Loucy (cell line): Measurements from ENCODE around the gene SNAPC2.

Experiments used
- H2AFZ ChIP-seq: fragments of 200-600 bp; sonication (generic); 2 replicates; pipeline ENCODE4 v1.6.0; 2016; ENCODE audit warnings: antibody characterized with exemption, mild to moderate bottlenecking, low read length, moderate library complexity
- H3F3A ChIP-seq: fragments of 200-600 bp; 2 replicates; pipeline ENCODE4 v1.6.0; 2016; ENCODE audit warnings: antibody characterized with exemption, low read depth, mild to moderate bottlenecking
- H3K27me3 ChIP-seq: fragments of 200-600 bp; sonication (generic); 2 replicates; pipeline ENCODE4 v1.6.1; 2014; ENCODE audit warnings: low read length, mild to moderate bottlenecking; ENCODE audit not compliant: insufficient read depth, poor library complexity, severe bottlenecking
- H3K36me3 ChIP-seq: fragments of 200-600 bp; sonication (generic); 2 replicates; pipeline ENCODE4 v1.6.1; 2016; ENCODE audit warnings: low read length; ENCODE audit not compliant: insufficient read depth
- H3K4me1 ChIP-seq: fragments of 200-600 bp; sonication (generic); 2 replicates; pipeline ENCODE4 v1.5.1; 2014; ENCODE audit warnings: low read length, mild to moderate bottlenecking; ENCODE audit not compliant: insufficient read depth, poor library complexity, severe bottlenecking
- H3K4me2 ChIP-seq: fragments of 200-600 bp; sonication (generic); 2 replicates; pipeline ENCODE4 v1.6.0; 2014; ENCODE audit warnings: antibody characterized with exemption, low read length, low read depth, mild to moderate bottlenecking; ENCODE audit not compliant: poor library complexity, severe bottlenecking
- H3K4me3 ChIP-seq: fragments of 200-600 bp; sonication (generic); 2 replicates; pipeline ENCODE4 v1.5.1; 2014; ENCODE audit warnings: low read length, mild to moderate bottlenecking, mixed read lengths; ENCODE audit not compliant: poor library complexity, severe bottlenecking
- H3K79me2 ChIP-seq: fragments of 200-600 bp; sonication (generic); 2 replicates; pipeline ENCODE4 v1.6.1; 2014; ENCODE audit warnings: low read length; ENCODE audit not compliant: insufficient read depth
- H3K9ac ChIP-seq: fragments of 200-600 bp; sonication (generic); 2 replicates; pipeline ENCODE4 v1.6.0; 2014; ENCODE audit warnings: mild to moderate bottlenecking, low read depth, low read length, moderate library complexity; ENCODE audit not compliant: poor library complexity, severe bottlenecking
- H3K9me2 ChIP-seq: fragments of 200-600 bp; sonication (generic); replicated peaks from 2 replicates; pipeline ENCODE4 v1.6.1; 2016; ENCODE audit warnings: low read depth, low read length, mixed read lengths
- H3K9me3 ChIP-seq: fragments of 200-600 bp; sonication (generic); 2 replicates; pipeline ENCODE4 v1.6.1; 2014; ENCODE audit warnings: mild to moderate bottlenecking, antibody characterized with exemption, low read length, low read depth; ENCODE audit not compliant: insufficient read depth
- H4K20me1 ChIP-seq: fragments of 200-600 bp; sonication (generic); 2 replicates; pipeline ENCODE4 v1.6.0; 2014; ENCODE audit warnings: antibody characterized with exemption, low read length, mild to moderate bottlenecking; ENCODE audit not compliant: insufficient read depth, poor library complexity, severe bottlenecking
- EZH2phosphoT487 ChIP-seq: fragments of 200-600 bp; IDR thresholded peaks from 2 replicates; pipeline ENCODE4 v1.6.1; 2018; ENCODE audit warnings: antibody characterized with exemption, mild to moderate bottlenecking, moderate library complexity, borderline replicate concordance
- TF ChIP-seq, protein P1 (sequence below): fragments of 200-600 bp; sonication (generic); conservative IDR thresholded peaks from 2 replicates; pipeline ENCODE4 v1.5.1; 2014; ENCODE audit warnings: mild to moderate bottlenecking, antibody characterized with exemption, low read length

SNAPC2 gene

DNA sequence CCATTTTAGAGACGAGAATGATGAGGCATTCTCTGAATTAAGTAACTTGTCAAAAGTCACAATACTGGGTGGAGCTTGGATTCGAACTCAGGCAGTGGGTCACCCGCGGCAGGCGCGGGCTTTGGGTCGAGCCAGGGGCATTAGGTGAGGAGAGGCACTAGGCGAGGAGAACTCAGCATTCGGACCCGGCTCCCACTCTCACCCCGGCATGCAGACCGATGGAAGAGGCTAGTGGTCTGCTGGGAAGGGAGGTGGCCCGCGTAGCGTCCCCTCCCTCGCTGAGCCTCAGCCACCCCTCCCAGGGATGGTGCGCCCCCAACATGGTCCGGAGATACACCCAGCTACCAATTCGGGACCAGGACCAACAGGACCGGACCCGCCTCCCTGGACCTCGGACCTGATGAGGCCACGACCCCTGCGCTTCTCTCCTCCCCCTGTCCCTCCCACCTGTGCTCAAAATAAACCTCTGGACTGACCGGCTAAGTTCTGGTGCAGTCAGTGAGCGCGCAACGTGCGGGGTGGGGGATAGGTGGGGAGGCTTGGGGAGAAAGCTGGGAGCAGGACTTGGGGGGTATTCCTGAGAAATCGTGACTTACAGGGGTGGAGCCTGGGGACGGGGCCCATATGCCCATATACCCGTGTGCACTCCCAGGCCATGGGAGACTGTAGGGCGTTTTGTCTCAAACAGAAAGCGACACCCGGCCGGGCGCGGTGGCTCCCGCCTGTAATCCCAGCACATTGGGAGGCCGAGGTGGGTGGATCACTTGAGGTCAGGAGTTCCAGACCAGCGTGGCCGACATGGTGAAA is 1.3 kb upstream of the SNAPC2 start:
- TF ChIP-seq, protein P1, sequence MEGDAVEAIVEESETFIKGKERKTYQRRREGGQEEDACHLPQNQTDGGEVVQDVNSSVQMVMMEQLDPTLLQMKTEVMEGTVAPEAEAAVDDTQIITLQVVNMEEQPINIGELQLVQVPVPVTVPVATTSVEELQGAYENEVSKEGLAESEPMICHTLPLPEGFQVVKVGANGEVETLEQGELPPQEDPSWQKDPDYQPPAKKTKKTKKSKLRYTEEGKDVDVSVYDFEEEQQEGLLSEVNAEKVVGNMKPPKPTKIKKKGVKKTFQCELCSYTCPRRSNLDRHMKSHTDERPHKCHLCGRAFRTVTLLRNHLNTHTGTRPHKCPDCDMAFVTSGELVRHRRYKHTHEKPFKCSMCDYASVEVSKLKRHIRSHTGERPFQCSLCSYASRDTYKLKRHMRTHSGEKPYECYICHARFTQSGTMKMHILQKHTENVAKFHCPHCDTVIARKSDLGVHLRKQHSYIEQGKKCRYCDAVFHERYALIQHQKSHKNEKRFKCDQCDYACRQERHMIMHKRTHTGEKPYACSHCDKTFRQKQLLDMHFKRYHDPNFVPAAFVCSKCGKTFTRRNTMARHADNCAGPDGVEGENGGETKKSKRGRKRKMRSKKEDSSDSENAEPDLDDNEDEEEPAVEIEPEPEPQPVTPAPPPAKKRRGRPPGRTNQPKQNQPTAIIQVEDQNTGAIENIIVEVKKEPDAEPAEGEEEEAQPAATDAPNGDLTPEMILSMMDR, result no peak
- no peak for TF ChIP-seq EZH2phosphoT487
- Histone ChIP-seq H2AFZ (no peak overlapping the region), H3K4me3 (no peak overlapping the region), H3K9ac (no peak overlapping the region), H3K9me2 (no peaks in the 10 kb centered on the region), H3K4me2 (no peak overlapping the region), H4K20me1 (peaks cover 8% of the 10 kb centered on the region), H3K4me1 (peaks cover 12% of the 10 kb centered on the region), H3K79me2 (no peaks in the 10 kb centered on the region), H3K27me3 (no peaks in the 10 kb centered on the region), H3F3A (no peaks in the 10 kb centered on the region), H3K36me3 (no peaks in the 10 kb centered on the region), H3K9me3 (no peaks in the 10 kb centered on the region)

DNA sequence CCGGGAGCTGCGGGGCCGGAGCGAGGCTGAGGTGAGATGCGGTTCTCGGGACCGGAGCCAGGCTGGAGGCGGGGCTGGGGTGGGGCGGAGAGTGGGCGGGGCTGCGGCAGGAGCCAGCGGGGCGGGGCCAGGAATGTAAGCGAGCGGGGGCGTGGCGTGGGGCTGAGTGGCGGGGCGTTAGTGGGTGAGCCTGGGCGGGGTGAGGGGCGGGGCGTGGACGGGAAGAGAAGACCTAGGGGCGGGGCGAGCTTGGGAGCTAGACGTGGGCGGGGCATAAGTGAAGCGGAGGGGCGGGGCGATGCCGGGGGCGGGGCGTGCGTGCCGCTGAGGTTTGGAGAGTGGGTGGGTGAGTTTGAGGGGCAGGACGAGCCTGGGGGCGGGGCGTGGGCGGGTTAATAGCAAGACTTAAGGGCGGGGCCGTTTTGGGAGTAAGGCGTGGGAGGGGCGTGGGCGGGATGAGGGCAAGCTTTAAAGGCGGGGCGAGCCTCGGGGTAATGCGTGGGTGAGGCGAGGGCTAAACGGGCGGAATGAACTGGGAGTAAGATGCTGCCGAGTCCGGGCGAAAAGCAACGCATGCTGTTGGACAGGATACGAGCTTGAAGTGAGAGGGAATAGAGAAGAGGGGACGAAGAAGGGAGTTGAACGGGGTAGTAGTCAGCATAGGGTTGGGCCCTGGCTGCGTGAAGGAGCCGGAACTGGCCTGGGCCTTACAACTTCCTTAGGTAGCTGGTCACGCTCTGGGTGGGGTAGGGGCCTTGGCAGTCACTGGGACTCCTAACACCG is 572 bp downstream of the SNAPC2 start:
- peak overlapping the region; percentile 75 for H3K9ac ChIP-seq
- H3K4me3 ChIP-seq, result peak overlapping the region; percentile 82
- peak overlapping the region; percentile 97 for H3K4me2 ChIP-seq
- H3K4me1 ChIP-seq, result peaks cover 12% of the 10 kb centered on the region
- TF ChIP-seq EZH2phosphoT487, result no peak
- TF ChIP-seq, protein P1, result no peak
- no peaks in the 10 kb centered on the region for H3K9me2 ChIP-seq
- H3K9me3 ChIP-seq, result no peaks in the 10 kb centered on the region
- H3F3A ChIP-seq, result no peaks in the 10 kb centered on the region
- no peaks in the 10 kb centered on the region for H3K79me2 ChIP-seq
- H2AFZ ChIP-seq, result peak overlapping the region; percentile 85
- no peaks in the 10 kb centered on the region for H3K36me3 ChIP-seq
- H3K27me3 ChIP-seq, result no peaks in the 10 kb centered on the region
- peaks cover 8% of the 10 kb centered on the region for H4K20me1 ChIP-seq

DNA sequence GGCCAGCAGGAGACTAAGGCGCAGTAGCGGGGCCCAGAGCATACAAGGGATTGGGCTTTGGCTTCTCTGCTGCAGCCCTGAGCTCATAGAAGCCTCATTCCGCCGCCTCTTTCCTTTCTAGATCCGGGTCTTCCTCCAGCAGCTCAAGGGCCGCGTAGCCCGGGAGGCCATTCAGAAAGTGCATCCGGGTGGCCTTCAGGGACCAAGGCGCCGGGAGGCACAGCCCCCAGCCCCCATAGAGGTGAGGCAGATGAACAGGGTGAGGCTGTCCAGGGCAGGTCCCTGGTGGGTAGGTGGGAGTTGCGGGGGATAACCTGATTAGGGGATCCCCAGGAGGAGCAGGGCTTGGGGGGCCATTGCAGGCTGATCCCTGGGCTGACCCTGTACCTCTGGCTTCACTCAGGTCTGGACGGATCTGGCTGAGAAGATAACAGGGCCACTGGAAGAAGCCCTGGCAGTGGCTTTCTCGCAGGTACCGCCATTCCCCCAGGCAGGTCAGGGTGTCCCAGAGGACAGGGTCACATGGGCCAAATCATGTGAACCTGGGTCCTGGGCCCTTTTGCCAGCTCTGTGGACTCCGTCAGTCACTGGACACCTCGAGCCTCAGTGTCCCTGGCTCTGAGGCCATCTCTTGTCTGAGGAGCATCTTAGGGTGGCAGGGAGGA is 1.3 kb downstream of the SNAPC2 start:
- Histone ChIP-seq H3K4me2 (peak overlapping the region; percentile 94), H3K4me1 (peaks cover 15% of the 10 kb centered on the region), H2AFZ (peak overlapping the region; percentile 64; the same call in 1 of the 2 replicates), H3K9me2 (no peaks in the 10 kb centered on the region), H3K27me3 (no peaks in the 10 kb centered on the region), H3K9ac (peak overlapping the region; percentile 73), H3K9me3 (no peaks in the 10 kb centered on the region), H3K4me3 (peak overlapping the region; percentile 82), H3K79me2 (no peaks in the 10 kb centered on the region), H3K36me3 (no peaks in the 10 kb centered on the region), H4K20me1 (peaks cover 8% of the 10 kb centered on the region), H3F3A (no peaks in the 10 kb centered on the region)
- TF ChIP-seq EZH2phosphoT487, result no peak
- TF ChIP-seq, protein P1, result no peak
